H9 (cell line): ENCODE data around the gene BRK1. TPM values are rescaled to one million over a fixed set of nuclear protein-coding genes. Genes with fewer than 3 reads are reported as not detected.
"Not testable (repeated sequence)": the region's sequence is repeated elsewhere in the genome, so short reads cannot be mapped to it uniquely, and the experiment has no call there.

Experiments used
- DNase-seq: peaks from one replicate; pipeline ENCODE4 v3.0.0-alpha.2; 2017
- H2AFZ ChIP-seq: one replicate; pipeline ENCODE4 v1.6.1; 2013; ENCODE audit warnings: mild to moderate bottlenecking, low read length, control low read depth, moderate library complexity
- H2AK5ac ChIP-seq: 2 replicates; pipeline ENCODE4 v1.6.1; 2013; ENCODE audit warnings: low read length, control low read depth, mixed read lengths; ENCODE audit not compliant: insufficient read length
- H2BK120ac ChIP-seq: one replicate; pipeline ENCODE4 v1.6.1; 2013; ENCODE audit warnings: low read depth, mild to moderate bottlenecking, low read length, control low read depth, inconsistent platforms; ENCODE audit not compliant: poor library complexity, severe bottlenecking
- H2BK12ac ChIP-seq: 2 replicates; pipeline ENCODE4 v1.6.1; 2013; ENCODE audit warnings: low read length, control low read depth, mixed read lengths, low read depth; ENCODE audit not compliant: insufficient read length
- H2BK15ac ChIP-seq: 2 replicates; pipeline ENCODE4 v1.6.1; 2013; ENCODE audit warnings: low read depth, low read length, control low read depth
- H2BK20ac ChIP-seq: one replicate; pipeline ENCODE4 v1.6.1; 2013; ENCODE audit warnings: low read depth, mild to moderate bottlenecking, low read length, control low read depth, inconsistent platforms; ENCODE audit not compliant: poor library complexity, severe bottlenecking
- H2BK5ac ChIP-seq: 2 replicates; pipeline ENCODE4 v1.6.1; 2013; ENCODE audit warnings: low read length, control low read depth, mixed read lengths; ENCODE audit not compliant: insufficient read length
- H3K14ac ChIP-seq: 2 replicates; pipeline ENCODE4 v1.6.1; 2013; ENCODE audit warnings: low read length, control low read depth; ENCODE audit not compliant: insufficient read depth
- H3K18ac ChIP-seq: 2 replicates; pipeline ENCODE4 v1.6.1; 2013; ENCODE audit warnings: low read depth, mild to moderate bottlenecking, mixed read lengths, low read length, control low read depth; ENCODE audit not compliant: insufficient read length
- H3K23ac ChIP-seq: 2 replicates; pipeline ENCODE4 v1.6.1; 2013; ENCODE audit warnings: low read length, control low read depth, mixed read lengths, low read depth; ENCODE audit not compliant: insufficient read length
- H3K23me2 ChIP-seq: 2 replicates; pipeline ENCODE4 v1.6.1; 2013; ENCODE audit warnings: low read depth, mild to moderate bottlenecking, mixed read lengths, low read length, control low read depth; ENCODE audit not compliant: insufficient read length, poor library complexity, severe bottlenecking
- H3K27ac ChIP-seq: 2 replicates; pipeline ENCODE4 v1.5.1; 2013; ENCODE audit warnings: low read length, control low read depth, mixed read lengths, low read depth; ENCODE audit not compliant: insufficient read length
- H3K27me3 ChIP-seq: 2 replicates; pipeline ENCODE4 v1.6.1; 2013; ENCODE audit warnings: low read length, control low read depth, inconsistent platforms; ENCODE audit not compliant: insufficient read depth
- H3K4ac ChIP-seq: 2 replicates; pipeline ENCODE4 v1.6.1; 2013; ENCODE audit warnings: low read depth, mild to moderate bottlenecking, control low read depth, inconsistent platforms, low read length, moderate library complexity
- H3K4me1 ChIP-seq: 2 replicates; pipeline ENCODE4 v1.6.1; 2013; ENCODE audit warnings: low read length, control low read depth, inconsistent platforms; ENCODE audit not compliant: insufficient read depth
- H3K4me2 ChIP-seq: 2 replicates; pipeline ENCODE4 v1.6.1; 2013; ENCODE audit warnings: low read length, control low read depth, mixed read lengths; ENCODE audit not compliant: insufficient read length, insufficient read depth
- H3K56ac ChIP-seq: 2 replicates; pipeline ENCODE4 v1.6.1; 2013; ENCODE audit warnings: low read depth, mild to moderate bottlenecking, mixed read lengths, low read length, control low read depth; ENCODE audit not compliant: insufficient read length
- H3K79me1 ChIP-seq: 2 replicates; pipeline ENCODE4 v1.6.1; 2013; ENCODE audit warnings: low read depth, mild to moderate bottlenecking, moderate library complexity, low read length, control low read depth, inconsistent platforms; ENCODE audit not compliant: insufficient read depth, poor library complexity, severe bottlenecking
- H3K79me2 ChIP-seq: 2 replicates; pipeline ENCODE4 v1.6.1; 2013; ENCODE audit warnings: low read length, control low read depth, inconsistent platforms; ENCODE audit not compliant: insufficient read depth
- H3K9ac ChIP-seq: 2 replicates; pipeline ENCODE4 v1.6.1; 2013; ENCODE audit warnings: low read length, control low read depth, mixed read lengths; ENCODE audit not compliant: insufficient read length; ENCODE audit errors: extremely low read depth
- H3K9me3 ChIP-seq: one replicate; pipeline ENCODE4 v1.6.1; 2013; ENCODE audit warnings: low read depth, low read length, inconsistent platforms; ENCODE audit not compliant: control insufficient read depth
- H3T11ph ChIP-seq: one replicate; pipeline ENCODE4 v1.6.1; 2013; ENCODE audit warnings: mild to moderate bottlenecking, low read length, control low read depth, inconsistent platforms
- H4K20me1 ChIP-seq: one replicate; pipeline ENCODE4 v1.6.1; 2013; ENCODE audit not compliant: control insufficient read depth, insufficient read length, insufficient read depth
- H4K5ac ChIP-seq: 2 replicates; pipeline ENCODE4 v1.6.1; 2013; ENCODE audit warnings: low read depth, mild to moderate bottlenecking, mixed read lengths, low read length, control low read depth; ENCODE audit not compliant: insufficient read length
- H4K8ac ChIP-seq: replicated peaks from 2 replicates; pipeline ENCODE4 v1.6.1; 2013; ENCODE audit warnings: low read length, control low read depth, mixed read lengths, low read depth; ENCODE audit not compliant: insufficient read length
- H4K91ac ChIP-seq: 2 replicates; pipeline ENCODE4 v1.6.1; 2013; ENCODE audit warnings: low read depth, mild to moderate bottlenecking, moderate library complexity, mixed read lengths, low read length, control low read depth; ENCODE audit not compliant: insufficient read length
- H3K27ac Mint-ChIP-seq, 3 experiments: 2 replicates in 2 of 3; 3 replicates in 1 of 3; pipeline ENCODE4 v1.8.0; 2020 to 2021; ENCODE audit warnings: mixed read lengths in 3 of 3, mild to moderate bottlenecking in 1 of 3, moderate library complexity in 1 of 3
- H3K27me3 Mint-ChIP-seq: 2 replicates; pipeline ENCODE4 v1.8.0; 2021; ENCODE audit warnings: low read depth, mild to moderate bottlenecking, moderate library complexity, mixed read lengths
- H3K36me3 Mint-ChIP-seq, 3 experiments: 2 replicates in 2 of 3; 3 replicates in 1 of 3; pipeline ENCODE4 v1.8.0; 2020 to 2021; ENCODE audit warnings: low read depth in 3 of 3, mixed read lengths in 3 of 3; ENCODE audit not compliant: insufficient read depth in 1 of 3
- H3K4me1 Mint-ChIP-seq, 2 experiments: 2 replicates each; pipeline ENCODE4 v1.8.0; 2020; ENCODE audit warnings: mixed read lengths in 2 of 2
- H3K4me3 Mint-ChIP-seq, 2 experiments: 2 replicates in 1 of 2; 3 replicates in 1 of 2; pipeline ENCODE4 v1.8.0; 2020 to 2021; ENCODE audit warnings: mild to moderate bottlenecking in 2 of 2, mixed read lengths in 2 of 2, moderate library complexity in 1 of 2
- H3K9me3 Mint-ChIP-seq, 2 experiments: 2 replicates in 1 of 2; 3 replicates in 1 of 2; pipeline ENCODE4 v1.8.0; 2020; ENCODE audit warnings: mild to moderate bottlenecking in 2 of 2, mixed read lengths in 2 of 2, moderate library complexity in 1 of 2
- CTCF ChIP-seq: fragments of 200-600 bp; sonication (generic); conservative IDR thresholded peaks from 3 replicates; pipeline ENCODE4 v1.8.0; 2021; ENCODE audit warnings: antibody characterized with exemption, mild to moderate bottlenecking
- WGBS: extraction: QIAGEN DNeasy Blood & Tissue Kit; methylation state at CpG from one replicate; pipeline ENCODE4 v1.1.7; 2013; ENCODE audit warnings: missing lambda C conversion rate, low lambda C conversion rate, mixed read lengths; ENCODE audit not compliant: insufficient read length; ENCODE audit errors: extremely low coverage; 5-methylcytosine and 5-hydroxymethylcytosine counted together
- total RNA-seq: library from RNA; stranded (reverse); gene quantifications from 2 replicates; pipeline ENCODE4 v1.2.1, GENCODE V29; 2021

Gene BRK1
- total RNA-seq, 1 experiment from 2014 or later, result 121 TPM

- Histone ChIP-seq H3K4ac (no peak overlapping the region), H4K91ac (no peak overlapping the region), H3K79me2 (no peaks in the 10 kb centered on the region), H4K8ac (no peak overlapping the region), H4K5ac (no peak overlapping the region), H3K79me1 (no peaks in the 10 kb centered on the region), H2BK5ac (no peak overlapping the region), H2BK20ac (no peak overlapping the region), H3K27me3 (no peaks in the 10 kb centered on the region), H2BK12ac (no peak overlapping the region), H2BK15ac (no peak overlapping the region), H2BK120ac (no peak overlapping the region), H2AFZ (no peak overlapping the region), H3K9ac (no peak overlapping the region), H2AK5ac (no peak overlapping the region), H4K20me1 (no peaks in the 10 kb centered on the region), H3K4me1 (no peaks in the 10 kb centered on the region), H3K27ac (no peak overlapping the region), H3K18ac (no peak overlapping the region), H3K4me2 (no peak overlapping the region), H3K23me2 (no peaks in the 10 kb centered on the region), H3K23ac (no peak overlapping the region), H3K9me3 (no peaks in the 10 kb centered on the region), H3T11ph (no peak overlapping the region), H3K14ac (no peak overlapping the region), H3K56ac (no peak overlapping the region)
- H3K27me3 Mint-ChIP-seq, result no peaks in the 10 kb centered on the region
- DNase-seq, result no peak
- WGBS, result no CpG with 5 or more reads among the region's 6 CpGs
- H3K36me3 Mint-ChIP-seq, result peaks cover 22 to 78% (median 70%) of the 10 kb centered on the region in 3 experiments; a peak in 6 of 7 replicates
- H3K9me3 Mint-ChIP-seq, result no peaks in the 10 kb centered on the region
- no peak for TF ChIP-seq CTCF
- no peak overlapping the region for H3K4me3 Mint-ChIP-seq
- no peak overlapping the region for H3K27ac Mint-ChIP-seq
- H3K4me1 Mint-ChIP-seq, result no peaks in the 10 kb centered on the region
Observed at GRCh38 chr3:10090179-10090578, 25.3 kb upstream of the BRK1 start.

GRCh38 chr3:10090774-10091173 lies 24.7 kb upstream of the BRK1 start:
- not testable (repeated sequence) for H2BK20ac ChIP-seq, H3K27ac ChIP-seq, H3K4me2 ChIP-seq, H3K27ac Mint-ChIP-seq, H4K91ac ChIP-seq, H3K4me1 ChIP-seq, H2BK5ac ChIP-seq, H3K27me3 ChIP-seq, H3K9ac ChIP-seq, H4K20me1 ChIP-seq, H4K8ac ChIP-seq, H3K9me3 ChIP-seq, H2AFZ ChIP-seq, H2BK15ac ChIP-seq, H3K23me2 ChIP-seq, H3K4ac ChIP-seq, H2AK5ac ChIP-seq, H2BK12ac ChIP-seq, H3K27me3 Mint-ChIP-seq, H3K9me3 Mint-ChIP-seq, DNase-seq, H4K5ac ChIP-seq, H3K79me1 ChIP-seq, H3K79me2 ChIP-seq, H3K14ac ChIP-seq, H3T11ph ChIP-seq, H3K18ac ChIP-seq, H2BK120ac ChIP-seq, H3K23ac ChIP-seq, H3K56ac ChIP-seq, H3K4me1 Mint-ChIP-seq, H3K4me3 Mint-ChIP-seq
- no CpG with 5 or more reads among the region's 1 CpG for WGBS
- H3K36me3 Mint-ChIP-seq, result peaks cover 24 to 81% (median 68%) of the 10 kb centered on the region in 3 experiments; a peak in 6 of 7 replicates
